AG08395 (cell line): Measurements from ENCODE around the gene PKDCC.
A peak's percentile ranks its signal among the peaks of the same experiment; 100 is the strongest.
"Not testable (repeated sequence)": the region's sequence is repeated elsewhere in the genome, so short reads cannot be mapped to it uniquely, and the experiment has no call there.

ENCODE experiments used
- DNase-seq: peaks from one replicate; pipeline ENCODE4 v3.0.0; 2012; ENCODE audit warnings: mixed read lengths, low spot score

PKDCC gene

DNA sequence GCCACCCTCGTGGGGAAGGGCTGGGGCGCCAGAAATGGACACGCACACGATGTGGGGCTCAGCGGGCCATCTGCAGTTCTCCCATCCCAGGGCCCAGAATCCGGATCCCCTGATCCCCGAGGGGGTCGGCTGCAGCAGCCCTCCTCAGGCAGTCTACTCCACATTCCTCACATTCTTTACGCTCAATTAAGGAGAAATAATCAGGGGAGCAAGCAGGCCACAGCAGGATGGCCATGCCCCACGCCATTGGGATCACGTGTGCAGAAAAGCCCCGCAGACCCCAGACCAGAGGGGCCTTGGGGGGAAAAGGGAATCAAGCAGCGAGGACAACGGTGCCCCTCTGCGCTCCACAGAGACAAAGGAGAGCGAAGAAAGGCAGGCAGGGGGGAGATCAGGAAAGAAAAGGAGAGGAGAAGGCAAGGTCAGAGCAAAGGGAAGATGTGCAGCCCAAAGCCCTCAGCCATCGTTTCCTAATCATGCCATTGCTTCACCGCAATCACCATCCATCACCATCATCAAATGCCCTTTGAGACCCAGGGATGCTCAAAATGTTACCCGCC is 17.5 kb upstream of the PKDCC start:
- no peak for DNase-seq

DNA sequence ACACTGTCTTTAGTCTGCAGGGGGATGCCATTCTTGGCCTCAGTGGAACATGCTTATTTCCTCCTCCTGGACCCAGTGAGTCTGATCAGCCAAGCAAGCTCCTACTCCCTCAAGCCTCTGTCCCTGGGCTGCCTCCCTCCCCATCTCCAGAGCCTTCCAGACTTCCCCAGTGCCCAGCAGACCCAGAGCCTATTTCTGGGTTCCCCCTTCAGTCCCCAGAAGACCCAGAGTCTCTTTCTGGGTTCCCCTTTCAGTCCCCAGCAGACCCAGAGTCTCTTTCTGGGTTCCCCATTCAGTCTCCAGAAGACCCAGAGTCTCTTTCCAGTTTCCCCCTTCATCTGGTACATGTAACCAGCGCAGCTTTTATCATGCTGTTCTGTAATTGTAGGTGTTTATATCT is 17.0 kb upstream of the PKDCC start:
- no peak for DNase-seq

DNA sequence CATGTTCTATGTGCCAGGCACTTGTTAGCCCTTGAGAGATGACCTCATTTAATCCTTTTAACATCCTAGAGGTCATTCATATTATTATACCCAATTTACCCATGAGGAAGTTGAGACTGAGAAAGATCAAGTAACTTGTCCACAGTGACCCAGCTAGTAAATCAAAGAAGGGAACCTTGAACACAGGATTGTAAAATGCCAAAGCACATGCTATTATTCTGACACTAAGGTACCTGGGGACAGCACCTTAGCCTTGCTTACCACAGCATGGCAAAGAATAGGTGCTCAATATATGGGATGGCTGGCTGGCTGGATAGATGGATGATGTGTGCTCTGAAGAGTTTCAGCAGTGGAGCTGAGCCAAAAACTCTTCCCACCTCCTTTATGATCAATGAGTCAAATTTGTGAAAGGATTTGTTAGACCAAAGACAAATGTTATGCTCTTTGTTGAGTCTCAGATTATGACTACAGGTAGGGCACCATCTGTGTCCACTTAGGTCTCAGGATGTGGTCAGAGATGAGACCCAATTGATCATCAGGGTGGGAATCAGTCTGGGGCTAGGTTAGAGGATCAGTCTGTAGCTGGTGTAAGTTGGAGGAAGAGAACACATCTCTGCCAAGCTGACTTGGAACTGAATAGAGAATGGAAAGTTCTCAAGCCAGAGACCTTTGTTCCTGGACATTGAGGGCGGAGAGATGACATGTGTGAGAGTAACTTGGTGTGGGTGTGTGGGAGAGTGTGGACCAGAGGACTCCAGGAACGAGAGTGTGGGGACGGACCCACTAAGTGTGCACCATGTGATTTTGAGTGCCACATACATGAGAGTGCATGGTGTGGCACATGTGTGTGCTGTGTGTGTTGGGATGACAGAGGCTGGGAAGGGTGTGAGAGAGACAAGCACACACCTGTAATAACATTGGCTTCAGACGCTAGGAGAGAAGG is 16.3 kb upstream of the PKDCC start:
- DNase-seq: no peak

DNA sequence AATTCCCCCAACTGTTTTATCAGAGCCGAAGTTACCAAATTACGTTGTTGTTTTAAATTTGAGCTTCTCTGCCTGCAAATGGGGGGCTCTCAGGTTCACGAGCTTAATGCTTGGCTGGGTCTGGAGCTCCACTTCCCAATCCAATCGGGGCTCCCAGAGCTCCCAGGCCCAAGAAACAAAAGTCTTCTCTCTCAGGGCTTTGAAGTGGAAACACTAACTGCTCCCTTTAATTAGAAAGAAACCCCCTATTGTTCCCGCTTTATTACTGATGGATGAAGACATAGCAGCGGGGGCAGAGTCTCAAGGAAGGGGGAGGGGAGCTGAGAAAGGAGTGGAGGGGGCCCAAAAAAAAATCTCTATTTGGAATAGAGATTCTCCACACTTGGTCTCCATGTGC is 15.6 kb upstream of the PKDCC start:
- no peak for DNase-seq

DNA sequence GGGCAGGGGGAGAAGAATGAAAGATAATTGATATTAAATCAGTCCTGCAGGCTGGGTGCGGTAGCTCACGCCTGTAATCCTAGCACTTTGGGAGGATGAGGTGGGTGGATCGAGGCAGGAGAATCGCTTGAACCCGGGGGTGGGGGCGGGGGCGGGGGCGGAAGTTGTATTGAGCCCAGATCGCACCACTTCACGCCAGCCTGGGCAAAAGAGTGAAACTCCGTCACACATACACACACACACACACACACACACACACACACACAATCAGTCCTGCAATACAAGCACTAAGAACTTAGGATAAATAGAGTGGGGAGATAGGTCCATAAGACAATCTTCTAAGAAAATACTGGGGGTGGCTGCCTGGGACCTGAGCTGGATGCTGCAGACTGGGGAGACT is 15.1 kb upstream of the PKDCC start:
- no peak for DNase-seq

DNA sequence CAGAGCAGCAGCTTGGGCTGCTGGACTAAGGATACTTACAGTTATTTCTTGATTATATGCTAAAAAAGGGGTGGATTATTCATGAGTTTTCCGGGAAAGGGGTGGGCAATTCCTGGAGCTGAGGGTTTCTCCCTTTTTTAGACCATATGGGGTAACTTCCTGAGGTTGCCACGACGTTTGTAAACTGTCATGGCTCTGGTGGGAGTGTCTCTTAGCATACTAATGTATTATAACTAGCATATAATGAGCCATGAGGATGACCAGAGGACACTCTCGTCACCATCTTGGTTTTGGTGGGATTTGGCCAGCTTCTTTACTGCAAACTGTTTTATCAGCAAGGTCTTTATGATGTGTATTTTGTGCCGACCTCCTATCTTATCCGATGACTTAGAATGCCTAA is 13.7 kb upstream of the PKDCC start:
- not testable (repeated sequence) for DNase-seq

DNA sequence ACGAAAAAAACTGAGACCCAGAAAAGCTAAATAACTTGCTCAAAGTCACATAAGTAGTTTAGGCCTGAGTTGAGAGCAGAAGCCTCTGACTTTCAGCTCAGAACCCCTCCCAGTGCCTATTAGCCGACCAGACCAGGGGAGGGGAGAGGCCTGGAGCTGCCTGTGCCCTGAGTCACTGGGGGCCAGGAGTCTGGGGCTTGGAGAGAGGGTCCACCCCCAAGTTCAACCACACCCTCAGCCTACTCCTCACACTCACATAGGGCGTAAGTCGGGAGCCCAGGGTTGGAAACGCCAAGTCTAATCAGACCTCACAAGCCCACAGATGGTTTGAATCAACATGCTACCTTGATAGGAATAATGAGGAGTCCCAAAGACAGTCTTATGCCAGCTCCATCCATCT is 12.6 kb upstream of the PKDCC start:
- DNase-seq: no peak

DNA sequence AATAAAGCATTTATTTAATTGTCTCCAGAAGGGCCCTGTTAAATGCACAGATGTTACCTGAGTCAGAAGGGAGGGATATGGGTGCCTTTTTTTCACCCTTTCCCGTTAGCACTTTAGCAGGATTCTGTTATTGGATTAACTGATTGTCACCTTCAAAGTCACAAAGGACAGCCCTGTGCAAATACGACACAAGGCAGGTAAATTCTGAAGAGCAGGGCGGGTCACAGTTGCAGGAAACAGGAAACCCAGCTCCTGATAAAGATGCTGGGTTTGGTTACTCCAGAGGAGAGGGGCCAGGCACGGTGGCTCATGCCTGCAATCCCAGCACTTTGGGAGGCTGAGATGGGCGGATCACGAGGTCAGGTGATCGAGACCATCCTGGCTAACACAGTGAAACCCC is 11.4 kb upstream of the PKDCC start:
- no peak for DNase-seq

DNA sequence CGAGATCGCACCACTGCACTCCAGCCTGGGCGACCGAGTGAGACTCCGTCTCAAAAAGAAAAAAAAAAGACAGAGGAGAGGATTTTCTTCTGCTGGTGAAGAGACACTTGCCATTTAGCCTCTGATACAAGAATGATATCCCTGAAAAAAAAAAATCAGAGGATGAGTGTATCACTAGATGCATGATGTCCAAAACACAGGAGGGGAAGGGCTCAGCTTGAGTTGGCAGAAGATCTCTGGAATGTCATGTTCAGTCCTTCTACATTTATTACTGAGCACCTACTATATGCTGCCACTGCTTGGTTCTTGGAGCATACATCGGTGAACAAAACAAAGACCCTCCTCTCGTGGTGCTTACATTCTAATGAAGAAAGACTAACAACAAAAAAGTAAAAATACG is 10.9 kb upstream of the PKDCC start:
- DNase-seq: no peak

DNA sequence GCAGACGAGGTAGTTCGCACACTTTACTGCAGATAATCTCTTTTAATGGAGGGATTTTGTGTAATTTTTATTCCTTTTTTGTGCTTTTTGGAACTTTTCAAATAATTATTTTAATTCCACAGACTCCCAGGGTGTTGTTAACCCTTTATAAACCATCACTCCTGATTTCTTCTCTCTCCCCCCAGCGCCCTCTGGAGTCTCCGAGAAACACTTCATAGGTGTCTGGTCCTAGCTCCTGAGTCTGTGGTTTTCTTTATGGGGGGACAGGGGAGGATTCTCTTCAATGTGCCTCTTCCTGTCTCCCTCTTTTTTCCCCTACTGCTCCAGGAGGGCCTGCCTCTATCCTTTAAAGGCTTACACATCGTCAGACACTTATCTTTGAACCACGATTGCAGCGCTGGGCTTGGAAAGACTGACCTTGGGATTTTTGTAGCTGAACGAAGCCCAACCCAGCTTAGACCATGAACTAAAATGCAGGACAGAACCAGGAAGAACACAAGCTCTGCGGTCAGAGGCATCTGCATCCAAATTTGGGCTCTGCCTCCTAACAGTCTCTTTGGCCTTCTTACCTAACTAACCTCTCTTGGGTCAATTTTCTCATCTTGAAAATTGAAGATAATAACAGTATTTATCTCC is 7.1 kb upstream of the PKDCC start:
- DNase-seq: no peak

DNA sequence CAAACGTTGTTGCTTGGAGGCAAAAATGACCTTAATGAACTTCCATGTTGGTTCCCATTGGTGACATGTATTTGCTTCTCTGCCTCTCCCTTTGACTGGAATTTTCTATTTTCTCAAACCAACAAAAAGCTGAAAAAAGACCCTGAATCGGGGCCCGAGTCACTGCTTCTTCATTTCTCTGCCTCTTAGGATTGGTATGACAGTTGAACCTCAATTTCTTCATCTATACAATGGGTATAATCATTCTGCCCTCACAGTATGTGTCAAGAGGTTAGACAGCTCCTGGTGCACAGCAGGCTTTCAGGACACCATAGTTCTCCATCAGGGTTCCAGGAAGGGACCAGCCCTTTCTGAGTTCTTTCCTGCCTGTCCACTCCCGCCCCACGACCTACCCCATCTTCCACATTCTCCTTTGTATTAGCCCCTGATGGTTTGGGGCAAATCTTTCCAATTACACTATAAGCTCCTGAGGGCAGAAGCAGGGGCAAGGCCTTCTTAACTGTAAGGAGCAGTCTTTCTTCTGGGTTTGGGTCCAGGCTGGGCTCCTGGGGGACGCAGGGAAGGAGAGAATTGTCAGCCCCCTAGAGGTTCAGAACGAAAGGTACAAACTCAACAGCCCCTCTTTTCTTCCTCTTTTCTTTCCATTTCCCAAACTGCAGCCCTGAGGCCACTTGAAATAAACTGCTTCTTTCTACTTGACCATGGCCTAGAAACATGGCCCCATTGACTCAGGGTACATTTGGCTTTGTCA is 6.3 kb upstream of the PKDCC start:
- no peak for DNase-seq

DNA sequence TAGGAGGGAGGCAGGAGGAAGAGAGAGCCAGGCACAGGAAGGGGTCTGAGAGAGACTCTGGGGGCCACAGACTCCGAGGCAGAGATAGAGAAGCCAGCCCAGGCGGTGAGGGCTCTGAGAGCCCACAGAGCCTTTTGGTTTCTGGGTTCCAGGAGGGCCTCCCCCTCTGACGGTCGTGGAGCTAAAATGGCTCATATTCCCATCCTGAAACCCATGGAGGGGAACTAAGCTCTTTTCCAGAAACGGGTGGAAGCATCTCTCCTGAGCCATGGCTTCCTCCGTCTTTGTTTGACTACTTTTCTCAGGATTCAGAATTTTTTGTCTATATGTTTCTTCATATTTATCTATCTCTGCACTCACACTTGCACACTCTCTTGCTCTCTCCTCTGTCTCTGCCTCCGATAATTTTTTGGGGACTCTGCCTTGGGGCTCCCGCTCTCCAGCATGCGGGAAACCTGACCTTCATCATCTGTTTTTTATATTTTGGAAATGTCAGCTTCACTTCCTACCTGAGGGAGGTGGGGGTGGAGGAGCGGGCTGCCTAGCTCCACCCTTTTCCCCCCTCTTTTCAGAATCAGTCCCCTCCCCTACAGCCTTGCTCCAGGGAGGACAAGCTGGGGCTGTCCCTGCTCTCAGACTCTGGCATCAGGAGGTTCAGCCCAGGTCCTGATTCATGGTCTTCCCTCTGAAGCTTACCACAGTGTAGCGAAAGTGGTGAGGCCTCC is 5.0 kb upstream of the PKDCC start:
- no peak for DNase-seq

DNA sequence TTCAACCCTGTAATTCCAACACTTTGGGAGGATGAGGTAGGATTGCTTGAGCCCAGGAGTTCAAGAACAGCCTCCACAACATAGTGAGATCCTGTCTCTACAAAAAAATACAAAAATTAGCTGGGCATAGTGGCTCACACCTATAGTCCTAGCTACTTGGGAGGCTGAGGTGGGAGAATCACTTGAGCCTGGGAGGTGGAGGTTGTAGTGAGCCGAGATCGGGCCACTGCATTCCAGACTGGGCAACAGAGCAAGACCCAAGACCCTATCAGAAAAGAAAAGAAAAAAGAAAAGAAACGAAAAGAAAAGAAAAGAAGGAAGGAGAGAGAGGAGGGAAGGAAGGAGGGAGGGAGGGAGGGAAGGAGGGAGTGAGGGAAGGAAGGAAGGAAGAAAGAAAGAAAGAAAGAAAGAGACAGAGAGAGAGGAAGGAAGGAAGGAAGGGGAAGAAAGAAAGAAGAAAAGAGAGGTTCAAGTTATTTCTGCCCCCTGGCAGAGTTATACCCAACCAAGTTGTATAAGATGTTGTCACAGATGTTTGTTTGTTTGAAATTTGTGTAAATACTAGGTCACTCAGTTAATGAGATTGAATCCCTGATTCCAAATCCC is 3.9 kb upstream of the PKDCC start:
- DNase-seq: no peak

DNA sequence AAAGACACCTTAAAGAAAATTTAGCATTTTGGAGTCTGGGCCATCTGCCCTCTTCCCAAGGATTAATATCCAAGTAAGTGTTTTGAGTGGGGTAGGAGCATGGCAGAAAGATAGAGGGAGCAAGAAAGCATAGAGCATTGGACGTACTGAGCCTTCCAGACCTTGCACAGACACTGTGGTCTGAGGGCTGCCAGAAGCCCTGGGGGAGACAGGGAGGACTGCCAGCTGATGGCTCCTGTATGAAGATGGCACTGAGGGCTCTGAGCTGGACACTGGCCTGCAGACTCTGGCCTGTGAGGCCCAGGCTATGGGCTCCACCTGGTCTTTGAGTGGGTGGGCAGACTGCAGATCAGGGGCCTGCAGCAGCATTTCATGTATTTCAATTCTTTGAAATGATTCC is 2.9 kb upstream of the PKDCC start:
- no peak for DNase-seq

DNA sequence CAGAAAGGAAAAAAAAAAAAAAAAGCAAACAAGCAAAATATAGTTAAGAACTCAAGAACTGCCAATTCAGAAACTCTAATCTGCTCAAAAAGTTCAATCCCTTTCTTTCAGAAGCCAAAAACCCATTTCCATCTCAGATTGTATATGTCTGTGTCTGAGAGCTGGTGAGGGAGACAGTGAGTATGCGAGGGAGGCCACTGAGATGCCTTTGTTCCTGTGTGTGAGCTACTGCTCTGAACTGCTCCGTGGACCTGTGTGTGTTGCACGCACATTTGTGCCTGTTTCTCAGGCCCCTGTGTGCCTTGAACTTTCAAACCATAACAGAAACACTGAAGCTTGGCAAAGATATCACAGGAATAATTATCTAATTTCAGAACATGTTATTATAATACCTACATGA is 2.5 kb upstream of the PKDCC start:
- DNase-seq: no peak

DNA sequence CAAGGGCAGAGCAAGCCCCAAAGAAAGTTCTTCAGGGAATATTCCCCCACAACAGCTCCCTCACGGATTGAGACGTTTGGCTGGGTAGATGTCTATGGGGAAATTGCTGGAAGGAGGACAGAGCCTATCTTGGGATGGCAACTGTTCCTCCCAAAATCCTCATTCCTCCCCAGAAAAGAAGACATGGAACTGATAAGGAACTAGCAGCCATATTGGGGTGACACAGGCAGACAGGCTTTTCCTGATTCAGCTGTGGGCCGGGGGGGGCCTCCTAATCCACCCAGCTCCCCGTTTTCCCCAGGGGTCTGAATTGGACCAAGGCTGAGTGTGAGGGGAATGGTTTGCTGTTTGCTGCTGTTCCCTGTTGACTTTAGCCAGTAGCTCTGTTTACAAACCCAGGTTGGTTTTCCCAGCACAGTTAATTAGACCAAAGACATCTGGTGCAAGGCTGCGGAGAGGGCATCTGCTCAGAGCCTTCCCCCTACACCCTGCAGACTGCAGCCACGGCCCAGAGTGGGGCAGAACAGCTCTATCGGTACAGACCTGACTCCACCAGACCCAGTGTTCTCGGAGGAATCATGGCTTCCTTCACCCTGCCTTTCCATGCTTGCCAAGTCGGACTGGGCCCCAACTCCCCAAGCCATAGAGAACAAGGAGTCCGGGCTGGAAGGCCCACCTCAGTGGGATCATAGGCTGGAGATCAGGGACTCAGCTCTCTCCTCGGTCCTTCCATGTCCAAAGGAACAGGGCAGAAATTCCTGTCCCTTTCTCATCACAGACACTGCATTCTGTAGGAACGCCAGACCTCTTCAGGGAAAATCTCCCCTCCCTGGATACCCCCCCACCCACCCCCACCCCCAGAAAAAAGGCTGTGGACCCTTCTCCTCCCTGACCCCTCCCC is 1.7 kb upstream of the PKDCC start:
- no peak for DNase-seq

DNA sequence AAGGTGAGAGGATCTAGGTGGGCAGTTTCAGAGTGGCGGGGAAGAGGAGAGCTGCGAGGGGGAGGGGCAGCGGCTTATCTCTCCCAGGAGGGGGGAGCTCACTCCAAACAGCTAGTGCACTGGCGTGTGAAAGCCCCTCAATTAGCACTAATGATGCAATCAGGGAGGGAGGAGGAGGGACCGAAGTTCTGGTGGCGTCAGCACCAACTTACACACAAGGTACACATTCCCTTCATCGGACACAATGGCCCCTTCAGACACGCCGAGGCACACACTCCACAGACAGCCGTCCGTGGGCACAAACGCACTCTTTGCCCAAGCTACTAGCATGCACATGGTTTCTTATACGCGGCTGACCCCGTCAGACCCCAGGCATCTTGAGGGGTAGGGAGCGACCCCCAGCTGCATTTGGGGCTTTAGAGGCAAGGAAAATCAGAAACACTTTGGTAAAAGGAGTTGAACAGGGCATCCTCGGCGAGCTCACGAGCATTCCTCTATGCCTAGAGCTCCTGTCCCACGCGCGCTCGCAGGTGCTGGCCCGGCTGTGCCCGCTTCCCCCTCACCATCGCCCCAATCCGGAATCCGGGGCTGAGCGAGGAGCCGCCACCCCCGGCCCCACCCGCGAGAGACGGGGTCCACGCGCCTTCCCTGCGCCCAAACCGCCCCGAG is 868 bp upstream of the PKDCC start:
- no peak for DNase-seq

DNA sequence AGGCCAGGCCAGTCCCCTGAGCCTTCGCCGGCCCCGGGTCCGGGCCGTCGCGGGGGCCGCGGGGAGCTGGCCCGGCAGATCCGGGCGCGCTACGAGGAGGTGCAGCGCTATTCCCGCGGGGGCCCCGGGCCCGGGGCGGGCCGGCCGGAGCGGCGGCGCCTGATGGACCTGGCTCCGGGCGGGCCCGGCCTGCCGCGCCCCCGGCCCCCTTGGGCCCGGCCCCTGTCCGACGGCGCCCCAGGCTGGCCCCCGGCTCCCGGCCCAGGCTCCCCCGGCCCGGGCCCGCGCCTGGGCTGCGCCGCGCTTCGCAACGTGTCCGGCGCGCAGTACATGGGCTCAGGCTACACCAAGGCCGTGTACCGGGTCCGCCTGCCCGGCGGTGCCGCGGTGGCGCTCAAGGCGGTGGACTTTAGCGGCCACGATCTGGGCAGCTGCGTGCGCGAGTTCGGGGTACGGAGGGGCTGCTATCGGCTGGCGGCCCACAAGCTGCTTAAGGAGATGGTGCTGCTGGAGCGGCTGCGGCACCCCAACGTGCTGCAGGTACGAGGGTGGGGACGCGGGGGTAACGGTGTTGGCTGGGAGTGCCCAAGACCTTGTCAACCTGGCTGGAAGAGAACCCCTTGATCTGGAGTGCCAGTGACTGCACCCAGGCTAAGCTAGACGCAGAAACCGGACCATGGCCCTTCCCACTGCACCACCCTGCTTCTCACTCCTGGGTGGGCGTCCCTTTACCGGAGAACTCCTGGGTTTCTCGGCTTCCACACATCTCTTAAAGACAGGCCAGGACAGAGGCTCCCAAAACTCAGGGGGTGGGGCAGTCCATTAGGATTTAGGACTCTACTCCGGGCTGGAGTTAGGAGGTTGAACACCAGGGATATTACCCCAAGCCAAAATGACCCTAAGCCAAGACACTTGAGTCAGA is 739 bp downstream of the PKDCC start:
- DNase-seq: peak; percentile 36
